GM19468 (cell line): ENCODE measurements around the gene RGP1.
A peak's percentile ranks its signal among the peaks of the same experiment; 100 is the strongest.

ENCODE experiments used
- ATAC-seq: cut with Tn5 transposase; IDR thresholded peaks from one replicate; pipeline ENCODE4 v1.9.1; 2021; ENCODE audit warnings: mild to moderate bottlenecking, moderate library complexity, moderate number of reproducible peaks; ENCODE audit not compliant: unreplicated experiment; ENCODE audit errors: extremely low read depth

RGP1 gene

GRCh38 chr9:35748858-35749514 lies at the start of gene RGP1, which contains the start of gene GBA2:
Gene RGP1, plus strand, starts transcription at chr9:35749287. Its CDS starts 469 bp downstream, at chr9:35749756.
Gene GBA2, minus strand, starts transcription at chr9:35749228. Its CDS starts 524 bp downstream, at chr9:35748704.
- peak; percentile 62 for ATAC-seq

- ATAC-seq = no peak
Observed at GRCh38 chr9:35700031-35700430, 49.1 kb upstream of the RGP1 start.

- ATAC-seq = no peak
Observed at GRCh38 chr9:35700942-35701341, 48.1 kb upstream of the RGP1 start.

GRCh38 chr9:35702696-35703095 lies 46.4 kb upstream of the RGP1 start:
- no peak for ATAC-seq

GRCh38 chr9:35703906-35704672 lies 45.0 kb upstream of the RGP1 start:
- no peak for ATAC-seq

GRCh38 chr9:35705372-35705771 lies 43.7 kb upstream of the RGP1 start:
- no peak for ATAC-seq

- ATAC-seq = no peak
Observed at GRCh38 chr9:35705836-35706430, 43.2 kb upstream of the RGP1 start.

GRCh38 chr9:35706951-35707350 lies 42.1 kb upstream of the RGP1 start:
- ATAC-seq = no peak

- no peak for ATAC-seq
Observed at GRCh38 chr9:35708146-35708545, 40.9 kb upstream of the RGP1 start.

GRCh38 chr9:35710818-35711500 lies 38.1 kb upstream of the RGP1 start:
- ATAC-seq = no peak

- ATAC-seq = no peak
Observed at GRCh38 chr9:35711501-35712428, 37.3 kb upstream of the RGP1 start.

- no peak for ATAC-seq
Observed at GRCh38 chr9:35712762-35713400, 36.2 kb upstream of the RGP1 start.

GRCh38 chr9:35713578-35713977 lies 35.5 kb upstream of the RGP1 start:
- ATAC-seq = no peak

GRCh38 chr9:35714123-35714522 lies 35.0 kb upstream of the RGP1 start:
- no peak for ATAC-seq

GRCh38 chr9:35714579-35715252 lies 34.4 kb upstream of the RGP1 start:
- no peak for ATAC-seq

GRCh38 chr9:35716230-35716629 lies 32.9 kb upstream of the RGP1 start:
- ATAC-seq = no peak

GRCh38 chr9:35717132-35717870 lies 31.8 kb upstream of the RGP1 start:
- no peak for ATAC-seq
